Measurements from ENCODE around the gene DDIT4. TPM values are rescaled to one million over a fixed set of nuclear protein-coding genes. Genes with fewer than 3 reads are reported as not detected.

The DDIT4 gene
- polyA plus RNA-seq, 1 experiment, result 103 TPM

DNA sequence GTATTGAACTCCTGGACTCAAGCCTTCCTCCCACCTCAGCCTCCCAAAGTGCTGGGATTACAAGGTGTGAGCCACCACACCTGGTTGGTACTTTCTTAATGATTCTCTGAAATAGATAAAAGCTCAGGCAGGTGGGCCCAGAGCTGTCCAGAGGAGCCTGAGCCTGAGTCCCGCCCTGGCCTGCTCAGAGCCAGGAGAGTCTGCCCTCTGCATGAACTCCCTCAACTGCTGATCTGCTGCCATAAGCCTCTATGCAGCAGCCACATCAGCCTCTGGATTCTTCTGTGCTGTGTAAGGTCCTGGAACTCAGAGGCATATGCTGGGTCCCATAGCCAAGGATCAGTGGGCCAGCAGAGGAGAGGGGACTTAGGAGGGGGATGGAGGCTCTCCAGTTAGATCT is 23.1 kb upstream of the DDIT4 start:
- Histone ChIP-seq H3K9me3 (ENCODE audit: control insufficient read depth, insufficient read depth, low read length) (no peaks in the 10 kb centered on the region), H3K27ac (ENCODE audit: low read depth, low read length) (peak overlapping the region; percentile 21), H3K4me3 (ENCODE audit: low read depth, low read length) (no peak overlapping the region), H3K27me3 (ENCODE audit: control insufficient read depth, insufficient read depth, low read length) (no peaks in the 10 kb centered on the region)
- no peak for DNase-seq (ENCODE audit: low read depth, low spot score)
- ChIA-PET POLR2A (interaction anchor here (0.6 kb wide), 1 partner anchor 11 kb away, joined by 3 read pairs; no protein-coding TSS in a partner anchor), CTCF (no interaction called here)
- no peak for TF ChIP-seq CTCF (IDR thresholded peaks at IDR 0.05; ENCODE audit: low read depth, low read length)

GRCh38 chr10:72251635-72252034 is 22.1 kb upstream of the DDIT4 start:
- POLR2A ChIA-PET, result no interaction called here
- no peak for DNase-seq (ENCODE audit: low read depth, low spot score)
- Histone ChIP-seq H3K27ac (ENCODE audit: low read depth, low read length) (no peak overlapping the region), H3K4me3 (ENCODE audit: low read depth, low read length) (no peak overlapping the region), H3K9me3 (ENCODE audit: control insufficient read depth, insufficient read depth, low read length) (no peaks in the 10 kb centered on the region), H3K27me3 (ENCODE audit: control insufficient read depth, insufficient read depth, low read length) (no peaks in the 10 kb centered on the region)
- no peak for TF ChIP-seq CTCF (IDR thresholded peaks at IDR 0.05; ENCODE audit: low read depth, low read length)
- CTCF ChIA-PET, result no interaction called here

- ChIA-PET CTCF (interaction anchor here (0.6 to 1.0 kb wide), 2 partner anchors 10 to 32 kb away, joined by 3 to 4 read pairs; no protein-coding TSS in a partner anchor), POLR2A (no interaction called here)
- H3K4me3 ChIP-seq (ENCODE audit: low read depth, low read length), result no peak overlapping the region
- no peak overlapping the region for H3K27ac ChIP-seq (ENCODE audit: low read depth, low read length)
- DNase-seq (ENCODE audit: low read depth, low spot score), result no peak
- no peaks in the 10 kb centered on the region for H3K27me3 ChIP-seq (ENCODE audit: control insufficient read depth, insufficient read depth, low read length)
- no peak for TF ChIP-seq CTCF (IDR thresholded peaks at IDR 0.05; ENCODE audit: low read depth, low read length)
- no peaks in the 10 kb centered on the region for H3K9me3 ChIP-seq (ENCODE audit: control insufficient read depth, insufficient read depth, low read length)
These were observed 20.8 kb upstream of the DDIT4 start for GRCh38 chr10:72252972-72253371.

GRCh38 chr10:72253578-72253977 is 20.1 kb upstream of the DDIT4 start:
- no peaks in the 10 kb centered on the region for H3K27me3 ChIP-seq (ENCODE audit: control insufficient read depth, insufficient read depth, low read length)
- TF ChIP-seq CTCF (IDR thresholded peaks at IDR 0.05; ENCODE audit: low read depth, low read length), result no peak
- DNase-seq (ENCODE audit: low read depth, low spot score), result no peak
- CTCF ChIA-PET, result interaction anchor here (1.0 kb wide), 1 partner anchor 10 kb away, joined by 4 read pairs; no protein-coding TSS in a partner anchor
- no peaks in the 10 kb centered on the region for H3K9me3 ChIP-seq (ENCODE audit: control insufficient read depth, insufficient read depth, low read length)
- no peak overlapping the region for H3K4me3 ChIP-seq (ENCODE audit: low read depth, low read length)
- H3K27ac ChIP-seq (ENCODE audit: low read depth, low read length), result no peak overlapping the region
- POLR2A ChIA-PET, result no interaction called here

DNA sequence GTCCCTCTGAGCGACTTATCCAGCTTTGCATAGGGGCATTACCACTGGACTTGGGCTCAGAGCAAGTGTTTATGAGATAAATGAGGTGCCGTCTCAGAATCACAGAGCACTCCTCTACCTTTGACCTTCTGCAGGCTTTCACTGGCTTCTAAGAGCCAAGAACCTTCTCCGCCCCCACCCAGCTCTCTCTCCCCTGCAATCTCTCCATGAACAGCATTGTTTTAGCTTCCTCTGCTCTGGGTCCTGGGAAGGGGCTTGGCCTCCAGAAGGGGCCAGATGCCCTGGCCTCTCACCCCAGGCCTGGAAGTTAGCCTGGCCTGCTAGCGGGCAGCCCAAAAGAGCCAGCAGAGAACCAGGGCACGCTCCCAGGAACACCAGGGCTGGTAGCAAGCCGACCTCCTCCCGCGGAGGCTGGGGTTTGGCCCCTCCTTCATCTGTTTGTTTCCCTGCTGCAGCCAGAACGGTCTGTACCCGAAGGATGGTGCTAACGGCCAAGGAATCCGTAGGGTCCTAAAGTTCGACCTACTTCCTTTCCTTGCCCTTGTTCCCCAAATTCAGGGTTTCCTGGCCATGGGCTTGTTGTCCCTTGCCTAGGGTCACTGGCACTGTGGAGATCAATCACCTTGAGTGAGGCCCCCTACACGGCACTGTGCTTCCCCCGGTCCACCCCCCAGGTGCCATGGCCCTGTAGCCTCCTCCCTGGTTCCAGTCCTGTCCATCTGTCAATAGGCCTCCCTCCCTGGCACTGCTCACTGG is 18.7 kb upstream of the DDIT4 start:
- POLR2A ChIA-PET, result interaction anchor here (0.6 to 1.2 kb wide), 2 partner anchors 18 to 19 kb away, joined by 4 to 12 read pairs; partner anchors contain the start of gene DDIT4

More for the DNA sequence above, 18.7 kb upstream of the DDIT4 start:
- H3K27me3 ChIP-seq (ENCODE audit: control insufficient read depth, insufficient read depth, low read length), result no peaks in the 10 kb centered on the region
- peak overlapping the region; percentile 39 for H3K27ac ChIP-seq (ENCODE audit: low read depth, low read length)
- H3K9me3 ChIP-seq (ENCODE audit: control insufficient read depth, insufficient read depth, low read length), result no peaks in the 10 kb centered on the region
- no peak for DNase-seq (ENCODE audit: low read depth, low spot score)
- peak overlapping the region; percentile 10; the same call in 1 of the 2 replicates for H3K4me3 ChIP-seq (ENCODE audit: low read depth, low read length)
- no peak for TF ChIP-seq CTCF (IDR thresholded peaks at IDR 0.05; ENCODE audit: low read depth, low read length)
- CTCF ChIA-PET, result interaction anchor here (1.0 to 1.2 kb wide), 2 partner anchors 10 to 20 kb away, joined by 4 to 8 read pairs; no protein-coding TSS in a partner anchor
